GM12878 (cell line): ENCODE data around the gene PPP1CA. TPM values are rescaled to one million over a fixed set of nuclear protein-coding genes. Genes with fewer than 3 reads are reported as not detected.

Source experiments
- BMI1 ChIP-seq: fragments of 450-650 bp; IDR thresholded peaks from 2 replicates; pipeline ENCODE4 v1.6.1; 2016; ENCODE audit warnings: mild to moderate bottlenecking, moderate library complexity, borderline replicate concordance
- DPF2 ChIP-seq: fragments of 450-650 bp; IDR thresholded peaks from 2 replicates; pipeline ENCODE4 v1.6.1; 2017; ENCODE audit warnings: mild to moderate bottlenecking
- EED ChIP-seq: sonication (generic); IDR thresholded peaks from 2 replicates; pipeline ENCODE4 v1.6.1; 2016; ENCODE audit warnings: antibody characterized with exemption, low read depth
- HDAC2 ChIP-seq: fragments of 200-600 bp; sonication (generic); IDR thresholded peaks from 2 replicates; pipeline ENCODE4 v1.6.1; 2017
- HDGF ChIP-seq: fragments of 450-650 bp; IDR thresholded peaks from 2 replicates; pipeline ENCODE4 v1.6.1; 2016; ENCODE audit warnings: antibody characterized with exemption
- IRF3 ChIP-seq: fragments of 450-650 bp; IDR thresholded peaks from 2 replicates; pipeline ENCODE4 v1.6.1; 2014; ENCODE audit warnings: mild to moderate bottlenecking
- KDM1A ChIP-seq: fragments of 200-600 bp; sonication (generic); IDR thresholded peaks from 2 replicates; pipeline ENCODE4 v1.6.1; 2016; ENCODE audit warnings: borderline replicate concordance
- NR2C2 ChIP-seq: IDR thresholded peaks from 2 replicates; pipeline ENCODE4 v1.6.1; 2011; ENCODE audit warnings: borderline replicate concordance, low read depth; ENCODE audit not compliant: control insufficient read depth, insufficient read length
- TCF12 ChIP-seq: IDR thresholded peaks from 2 replicates; pipeline ENCODE4 v1.6.1; 2011; ENCODE audit warnings: low read depth, mild to moderate bottlenecking, low read length
- YY1 ChIP-seq: IDR thresholded peaks from 2 replicates; pipeline ENCODE4 v1.6.1; 2011; ENCODE audit warnings: low read depth, mild to moderate bottlenecking, low read length
- ZBTB33 ChIP-seq: fragments of 450-650 bp; IDR thresholded peaks from 2 replicates; pipeline ENCODE4 v1.6.1; 2017; ENCODE audit warnings: mild to moderate bottlenecking
- ZNF207 ChIP-seq: fragments of 450-650 bp; IDR thresholded peaks from 2 replicates; pipeline ENCODE4 v1.6.1; 2014; ENCODE audit warnings: antibody characterized with exemption, mild to moderate bottlenecking, borderline replicate concordance
- ZNF217 ChIP-seq: fragments of 450-650 bp; IDR thresholded peaks from 2 replicates; pipeline ENCODE4 v1.6.1; 2017; ENCODE audit warnings: antibody characterized with exemption, mild to moderate bottlenecking
- ZNF687 ChIP-seq: fragments of 450-650 bp; IDR thresholded peaks from 2 replicates; pipeline ENCODE4 v1.6.1; 2017; ENCODE audit warnings: mild to moderate bottlenecking, moderate library complexity
- ZSCAN29 ChIP-seq: fragments of 450-650 bp; IDR thresholded peaks from 2 replicates; pipeline ENCODE4 v1.6.1; 2017; ENCODE audit warnings: mild to moderate bottlenecking, moderate library complexity
- polyA plus RNA-seq, 11 experiments: library from polyadenylated mRNA; depleted of rRNA in 4 of 11; unstranded in 6 of 11; stranded (reverse) in 5 of 11; fragments of >200 nt; fragmentation: Nextera tagmentation in 4 of 11; fragmentation: Illumina TruSeq in 1 of 11; extraction: Ambion mirVana in 4 of 11; extraction: Trizol in 1 of 11; gene quantifications; 1 replicate in 1 of 11; 2 replicates in 10 of 11; pipeline versions ENCODE4 v1.2.1 to v1.2.3, GENCODE V29; 2011 to 2016; ENCODE audit warnings: inconsistent platforms in 2 of 11, missing spikeins in 2 of 11, low read depth in 1 of 11
- total RNA-seq, 4 experiments: library from RNA; depleted of rRNA in 3 of 4; stranded (reverse); fragments of >200 nt in 3 of 4; fragmentation: Illumina TruSeq in 1 of 4; extraction: Trizol in 1 of 4; gene quantifications; 2 replicates each; pipeline versions ENCODE4 v1.2.1 to v1.2.3, GENCODE V29; 2013 to 2021
- TF ChIP-seq, protein P1 (sequence below): fragments of 450-650 bp; IDR thresholded peaks from 2 replicates; pipeline ENCODE4 v1.6.1; 2016; ENCODE audit warnings: mild to moderate bottlenecking, moderate library complexity, borderline replicate concordance
- TF ChIP-seq, protein P2 (sequence below): IDR thresholded peaks from 2 replicates; pipeline ENCODE4 v1.6.1; 2011; ENCODE audit warnings: borderline replicate concordance, low read depth, mild to moderate bottlenecking, moderate library complexity, low read length; ENCODE audit not compliant: insufficient read depth, poor library complexity, severe bottlenecking

PPP1CA gene
- total and polyA plus RNA-seq, 10 of the 15 experiments (the other 5 are each of a cell fraction or from before 2014, with no cell fraction given): 26.4 to 458 (median 240) TPM

- TF ChIP-seq, protein P1, sequence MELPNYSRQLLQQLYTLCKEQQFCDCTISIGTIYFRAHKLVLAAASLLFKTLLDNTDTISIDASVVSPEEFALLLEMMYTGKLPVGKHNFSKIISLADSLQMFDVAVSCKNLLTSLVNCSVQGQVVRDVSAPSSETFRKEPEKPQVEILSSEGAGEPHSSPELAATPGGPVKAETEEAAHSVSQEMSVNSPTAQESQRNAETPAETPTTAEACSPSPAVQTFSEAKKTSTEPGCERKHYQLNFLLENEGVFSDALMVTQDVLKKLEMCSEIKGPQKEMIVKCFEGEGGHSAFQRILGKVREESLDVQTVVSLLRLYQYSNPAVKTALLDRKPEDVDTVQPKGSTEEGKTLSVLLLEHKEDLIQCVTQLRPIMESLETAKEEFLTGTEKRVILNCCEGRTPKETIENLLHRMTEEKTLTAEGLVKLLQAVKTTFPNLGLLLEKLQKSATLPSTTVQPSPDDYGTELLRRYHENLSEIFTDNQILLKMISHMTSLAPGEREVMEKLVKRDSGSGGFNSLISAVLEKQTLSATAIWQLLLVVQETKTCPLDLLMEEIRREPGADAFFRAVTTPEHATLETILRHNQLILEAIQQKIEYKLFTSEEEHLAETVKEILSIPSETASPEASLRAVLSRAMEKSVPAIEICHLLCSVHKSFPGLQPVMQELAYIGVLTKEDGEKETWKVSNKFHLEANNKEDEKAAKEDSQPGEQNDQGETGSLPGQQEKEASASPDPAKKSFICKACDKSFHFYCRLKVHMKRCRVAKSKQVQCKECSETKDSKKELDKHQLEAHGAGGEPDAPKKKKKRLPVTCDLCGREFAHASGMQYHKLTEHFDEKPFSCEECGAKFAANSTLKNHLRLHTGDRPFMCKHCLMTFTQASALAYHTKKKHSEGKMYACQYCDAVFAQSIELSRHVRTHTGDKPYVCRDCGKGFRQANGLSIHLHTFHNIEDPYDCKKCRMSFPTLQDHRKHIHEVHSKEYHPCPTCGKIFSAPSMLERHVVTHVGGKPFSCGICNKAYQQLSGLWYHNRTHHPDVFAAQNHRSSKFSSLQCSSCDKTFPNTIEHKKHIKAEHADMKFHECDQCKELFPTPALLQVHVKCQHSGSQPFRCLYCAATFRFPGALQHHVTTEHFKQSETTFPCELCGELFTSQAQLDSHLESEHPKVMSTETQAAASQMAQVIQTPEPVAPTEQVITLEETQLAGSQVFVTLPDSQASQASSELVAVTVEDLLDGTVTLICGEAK: no peak
- TF ChIP-seq ZNF207: 0 out of 2 replicates have a peak, but pooled peaks have one; percentile 73
- no peak for TF ChIP-seq EED
- TF ChIP-seq HDGF: no peak
- TF ChIP-seq ZNF217: no peak
- no peak for TF ChIP-seq BMI1
- no peak for TF ChIP-seq HDAC2
- peak; percentile 89 for TF ChIP-seq ZNF687
- peak; percentile 94 for TF ChIP-seq TCF12
- no peak for TF ChIP-seq KDM1A
- TF ChIP-seq NR2C2: no peak
- no peak for TF ChIP-seq YY1
- peak; percentile 69; the same call in 1 of the 2 replicates for TF ChIP-seq DPF2
- TF ChIP-seq IRF3: peak; percentile 80; the same call in 1 of the 2 replicates
- TF ChIP-seq ZBTB33: no peak
- no peak for TF ChIP-seq ZSCAN29
- TF ChIP-seq, protein P2, sequence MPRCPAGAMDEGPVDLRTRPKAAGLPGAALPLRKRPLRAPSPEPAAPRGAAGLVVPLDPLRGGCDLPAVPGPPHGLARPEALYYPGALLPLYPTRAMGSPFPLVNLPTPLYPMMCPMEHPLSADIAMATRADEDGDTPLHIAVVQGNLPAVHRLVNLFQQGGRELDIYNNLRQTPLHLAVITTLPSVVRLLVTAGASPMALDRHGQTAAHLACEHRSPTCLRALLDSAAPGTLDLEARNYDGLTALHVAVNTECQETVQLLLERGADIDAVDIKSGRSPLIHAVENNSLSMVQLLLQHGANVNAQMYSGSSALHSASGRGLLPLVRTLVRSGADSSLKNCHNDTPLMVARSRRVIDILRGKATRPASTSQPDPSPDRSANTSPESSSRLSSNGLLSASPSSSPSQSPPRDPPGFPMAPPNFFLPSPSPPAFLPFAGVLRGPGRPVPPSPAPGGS: peak; percentile 9
Measured at GRCh38 chr11:67391304-67392182, 10.1 kb downstream of the PPP1CA start, which contains the start of gene RAD9A (continued).
